ENCODE data around the gene AP1S2.

The AP1S2 gene

GRCh38 chrX:15856636-15857035, 2.0 kb upstream of the AP1S2 start:
- in situ Hi-C loops (cut with MboI; ENCODE audit: low pct_unique_long_range_greater_than_20kb, low sequenced_read_pairs, unreplicated experiment), result no loop called here
- DNase-seq (ENCODE audit: low spot score), result no peak
- no peak for TF ChIP-seq CTCF (IDR thresholded peaks at IDR 0.05; ENCODE audit: extremely low read depth, insufficient read depth, missing control alignments)

- no peak for TF ChIP-seq CTCF (IDR thresholded peaks at IDR 0.05; ENCODE audit: extremely low read depth, insufficient read depth, missing control alignments)
- in situ Hi-C loops (cut with MboI; ENCODE audit: low pct_unique_long_range_greater_than_20kb, low sequenced_read_pairs, unreplicated experiment), result no loop called here
- no peak for DNase-seq (ENCODE audit: low spot score)
These were observed 1.6 kb upstream of the AP1S2 start for GRCh38 chrX:15856222-15856587.

- no peak for DNase-seq (ENCODE audit: low spot score)
- in situ Hi-C loops (cut with MboI; ENCODE audit: low pct_unique_long_range_greater_than_20kb, low sequenced_read_pairs, unreplicated experiment), result no loop called here
- no peak for TF ChIP-seq CTCF (IDR thresholded peaks at IDR 0.05; ENCODE audit: extremely low read depth, insufficient read depth, missing control alignments)
These were observed 1.1 kb upstream of the AP1S2 start for GRCh38 chrX:15855568-15856221.

GRCh38 chrX:15854080-15854655, 445 bp downstream of the AP1S2 start:
- DNase-seq (ENCODE audit: low spot score), result peak; percentile 60
- in situ Hi-C loops (cut with MboI; ENCODE audit: low pct_unique_long_range_greater_than_20kb, low sequenced_read_pairs, unreplicated experiment), result no loop called here
- peak; percentile 54 for TF ChIP-seq CTCF (IDR thresholded peaks at IDR 0.05; ENCODE audit: extremely low read depth, insufficient read depth, missing control alignments)

GRCh38 chrX:15853586-15854079, 980 bp downstream of the AP1S2 start:
- DNase-seq (ENCODE audit: low spot score), result no peak
- TF ChIP-seq CTCF (IDR thresholded peaks at IDR 0.05; ENCODE audit: extremely low read depth, insufficient read depth, missing control alignments), result no peak
- in situ Hi-C loops (cut with MboI; ENCODE audit: low pct_unique_long_range_greater_than_20kb, low sequenced_read_pairs, unreplicated experiment), result no loop called here

- no peak for TF ChIP-seq CTCF (IDR thresholded peaks at IDR 0.05; ENCODE audit: extremely low read depth, insufficient read depth, missing control alignments)
- DNase-seq (ENCODE audit: low spot score), result no peak
- in situ Hi-C loops (cut with MboI; ENCODE audit: low pct_unique_long_range_greater_than_20kb, low sequenced_read_pairs, unreplicated experiment), result no loop called here
These were observed 5.1 kb downstream of the AP1S2 start for GRCh38 chrX:15849555-15849954.

All from GM13977 (cell line).